Retinal pigment epithelial cell (primary cell): Measurements from ENCODE around the gene OOEP.
"Not testable (repeated sequence)": the region's sequence is repeated elsewhere in the genome, so short reads cannot be mapped to it uniquely, and the experiment has no call there.

ENCODE experiments used
- DNase-seq: peaks from one replicate; pipeline ENCODE4 v3.0.0-alpha.2; 2010; ENCODE audit warnings: low read depth
- H3K4me3 ChIP-seq: 2 replicates; pipeline ENCODE4 v1.5.1; 2011; ENCODE audit warnings: mild to moderate bottlenecking, low read length, control low read depth, moderate library complexity
- TF ChIP-seq, protein P1 (sequence below): conservative IDR thresholded peaks from 2 replicates; pipeline ENCODE4 v1.5.1; 2011; ENCODE audit warnings: low read depth, low read length, control low read depth, inconsistent platforms

Gene OOEP

DNA sequence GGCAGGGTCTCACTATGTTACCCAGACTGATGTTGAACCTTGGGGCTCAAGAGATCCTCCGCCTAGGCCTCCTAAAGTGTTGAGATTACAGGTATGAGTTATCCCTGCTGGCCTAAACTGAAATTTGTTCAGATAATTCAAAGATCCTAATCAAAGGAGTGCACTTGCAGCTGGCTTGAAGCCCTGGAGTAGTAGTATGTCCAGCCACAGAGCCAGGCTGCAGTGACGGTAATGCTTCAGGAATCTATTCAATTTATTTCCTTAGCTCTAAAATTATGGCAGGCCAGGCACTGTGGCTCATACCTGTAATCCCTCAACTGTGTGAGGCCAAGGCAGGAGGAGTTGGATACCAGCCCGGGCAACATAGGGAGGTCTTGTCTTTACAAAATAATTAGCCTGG lies 23.6 kb upstream of the OOEP start:
- TF ChIP-seq, protein P1, sequence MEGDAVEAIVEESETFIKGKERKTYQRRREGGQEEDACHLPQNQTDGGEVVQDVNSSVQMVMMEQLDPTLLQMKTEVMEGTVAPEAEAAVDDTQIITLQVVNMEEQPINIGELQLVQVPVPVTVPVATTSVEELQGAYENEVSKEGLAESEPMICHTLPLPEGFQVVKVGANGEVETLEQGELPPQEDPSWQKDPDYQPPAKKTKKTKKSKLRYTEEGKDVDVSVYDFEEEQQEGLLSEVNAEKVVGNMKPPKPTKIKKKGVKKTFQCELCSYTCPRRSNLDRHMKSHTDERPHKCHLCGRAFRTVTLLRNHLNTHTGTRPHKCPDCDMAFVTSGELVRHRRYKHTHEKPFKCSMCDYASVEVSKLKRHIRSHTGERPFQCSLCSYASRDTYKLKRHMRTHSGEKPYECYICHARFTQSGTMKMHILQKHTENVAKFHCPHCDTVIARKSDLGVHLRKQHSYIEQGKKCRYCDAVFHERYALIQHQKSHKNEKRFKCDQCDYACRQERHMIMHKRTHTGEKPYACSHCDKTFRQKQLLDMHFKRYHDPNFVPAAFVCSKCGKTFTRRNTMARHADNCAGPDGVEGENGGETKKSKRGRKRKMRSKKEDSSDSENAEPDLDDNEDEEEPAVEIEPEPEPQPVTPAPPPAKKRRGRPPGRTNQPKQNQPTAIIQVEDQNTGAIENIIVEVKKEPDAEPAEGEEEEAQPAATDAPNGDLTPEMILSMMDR, result no peak
- H3K4me3 ChIP-seq, result no peak overlapping the region
- DNase-seq, result no peak

DNA sequence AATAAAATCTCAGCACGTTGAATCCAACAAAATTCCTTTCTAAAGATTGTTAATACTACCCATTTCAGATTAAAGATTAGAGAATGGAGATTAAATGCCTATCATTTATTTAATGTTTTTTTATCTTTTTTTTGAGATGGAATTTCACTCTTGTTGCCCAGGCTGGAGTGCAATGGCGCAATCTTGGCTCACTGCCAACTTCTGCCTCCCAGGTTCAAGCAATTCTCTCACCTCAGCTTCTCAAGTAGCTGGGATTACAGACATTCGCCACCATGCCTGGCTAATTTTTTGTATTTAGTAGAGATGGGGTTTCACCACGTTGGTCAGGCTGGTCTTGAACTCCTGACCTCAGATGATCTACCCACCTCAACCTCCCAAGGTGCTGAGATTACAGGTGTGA lies 22.5 kb upstream of the OOEP start:
- not testable (repeated sequence) for H3K4me3 ChIP-seq, DNase-seq

DNA sequence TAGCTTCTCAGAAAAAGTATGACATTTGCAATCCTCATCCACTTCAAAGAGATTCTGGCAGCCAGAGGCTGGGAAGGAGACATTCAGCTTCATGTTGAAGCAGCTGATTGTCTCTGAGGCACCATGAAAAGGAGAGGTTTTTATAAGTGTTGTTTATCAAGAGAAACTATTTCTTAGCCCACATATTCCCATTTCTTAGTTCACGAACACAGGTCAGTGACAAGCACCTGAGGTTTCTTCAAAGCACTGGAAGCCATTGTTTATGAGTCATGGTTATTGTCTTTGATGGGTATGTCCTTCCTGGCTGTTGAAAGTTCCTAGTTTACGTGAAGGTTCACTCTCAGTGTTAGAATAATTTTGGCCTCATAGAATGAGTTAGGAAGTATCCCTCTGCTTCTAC lies 22.0 kb upstream of the OOEP start:
- H3K4me3 ChIP-seq, result no peak overlapping the region
- TF ChIP-seq, protein P1, result no peak
- DNase-seq, result no peak

DNA sequence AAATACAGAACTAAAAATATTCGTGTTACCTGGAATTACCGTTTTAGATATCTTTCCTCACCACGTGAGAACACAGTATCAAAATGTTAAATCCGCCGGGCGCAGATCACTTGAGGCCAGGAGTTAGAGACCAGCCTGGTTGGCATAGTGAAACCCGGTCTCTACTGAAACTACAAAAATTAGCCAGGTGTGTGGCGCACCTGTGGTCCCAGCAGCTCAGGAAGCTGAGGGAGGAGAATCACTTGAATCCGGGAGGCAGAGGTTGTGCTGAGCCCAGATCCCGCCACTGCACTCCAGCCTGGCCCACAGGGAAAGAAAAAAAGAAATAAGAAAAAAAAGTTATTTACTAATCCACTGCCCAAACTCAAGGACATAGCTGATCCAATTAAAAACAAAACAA lies 20.2 kb upstream of the OOEP start:
- no peak overlapping the region for H3K4me3 ChIP-seq
- TF ChIP-seq, protein P1, result no peak
- no peak for DNase-seq

DNA sequence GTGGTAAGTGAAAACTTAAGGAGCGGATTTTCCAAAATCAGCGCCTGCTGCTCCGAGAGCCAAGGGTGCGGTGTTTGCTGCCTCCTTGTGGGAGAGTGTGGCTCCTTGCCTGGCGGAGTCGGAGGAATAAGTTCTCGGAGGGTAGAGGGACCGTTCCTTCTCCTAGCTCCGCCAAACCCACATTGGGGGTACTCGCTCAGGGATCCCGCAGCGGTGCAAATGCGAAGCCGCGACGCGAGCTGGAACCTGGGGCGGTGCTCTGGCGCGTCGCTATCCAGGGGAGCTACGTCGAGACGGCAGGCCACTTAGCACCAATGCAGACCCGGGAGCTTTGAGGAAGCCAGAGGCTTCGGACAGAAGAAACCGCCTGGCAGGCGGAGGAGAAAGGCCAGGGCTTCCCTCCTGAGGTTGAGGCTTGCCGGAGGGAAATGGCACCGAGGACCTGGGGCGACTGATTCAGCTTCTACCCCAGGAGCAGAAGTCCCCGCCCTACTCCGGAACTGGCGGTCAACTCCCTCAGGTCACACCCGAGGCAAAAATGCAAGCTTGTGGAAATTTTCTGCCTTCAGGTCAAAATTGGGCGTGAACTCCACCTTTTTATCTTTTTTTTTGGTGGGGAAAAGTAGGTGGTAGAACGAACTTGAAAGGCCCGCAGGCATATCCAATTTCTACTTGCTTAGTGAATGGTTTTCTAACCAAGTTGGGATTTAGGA lies 19.3 kb upstream of the OOEP start:
- H3K4me3 ChIP-seq, result peak overlapping the region; percentile 67
- TF ChIP-seq, protein P1, result peak; percentile 89
- no peak for DNase-seq

DNA sequence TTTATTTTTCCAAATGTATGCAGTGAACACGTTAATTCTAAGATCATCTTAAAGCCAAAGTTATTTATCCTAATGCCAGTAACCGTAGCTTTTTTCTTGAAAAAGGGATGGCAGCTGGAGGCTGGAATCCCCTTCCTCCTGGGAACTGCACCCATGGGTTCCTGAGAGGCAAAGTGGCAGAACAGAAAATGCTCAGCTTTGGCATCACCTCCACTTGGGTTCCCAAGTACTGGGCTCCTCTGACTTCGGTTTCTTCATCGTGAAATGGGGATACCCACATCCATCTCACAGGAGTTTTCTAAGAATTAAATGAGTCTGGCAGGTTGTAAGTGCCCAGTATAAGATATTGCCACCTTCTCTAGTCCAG lies 18.7 kb upstream of the OOEP start:
- H3K4me3 ChIP-seq, result peak overlapping the region; percentile 67
- DNase-seq, result no peak
- TF ChIP-seq, protein P1, result no peak

DNA sequence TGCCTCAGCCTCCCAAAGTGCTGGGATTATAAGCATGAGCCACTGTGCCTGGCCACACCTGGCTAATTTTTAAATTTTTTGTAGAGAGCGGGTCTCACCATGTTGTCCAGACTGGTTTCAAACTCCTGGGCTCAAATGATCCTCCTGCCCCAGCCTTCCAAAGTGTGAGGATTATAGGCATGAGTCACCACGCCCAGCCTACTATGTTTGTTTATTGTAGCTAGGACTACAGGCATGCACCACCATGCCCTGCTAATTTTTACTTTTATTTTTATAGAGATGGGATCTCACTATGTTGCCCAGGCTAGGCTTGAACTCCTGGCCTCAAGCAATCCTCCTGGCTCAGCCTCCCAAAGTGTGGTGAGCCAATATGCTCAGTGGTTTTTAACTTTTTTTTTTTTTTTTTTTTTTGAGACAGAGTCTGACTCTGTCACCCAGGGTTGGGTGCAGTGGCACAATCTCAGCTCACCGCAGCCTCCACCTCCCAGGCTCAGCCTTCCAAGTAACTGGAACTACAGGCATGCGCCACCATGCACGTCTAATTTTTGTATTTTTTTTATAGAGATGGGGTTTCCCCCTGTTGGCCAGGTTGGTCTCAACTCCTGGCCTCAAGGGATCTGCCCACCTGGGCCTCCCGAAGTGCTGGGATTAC lies 12.9 kb upstream of the OOEP start:
- no peak for DNase-seq
- TF ChIP-seq, protein P1, result no peak
- H3K4me3 ChIP-seq, result no peak overlapping the region

DNA sequence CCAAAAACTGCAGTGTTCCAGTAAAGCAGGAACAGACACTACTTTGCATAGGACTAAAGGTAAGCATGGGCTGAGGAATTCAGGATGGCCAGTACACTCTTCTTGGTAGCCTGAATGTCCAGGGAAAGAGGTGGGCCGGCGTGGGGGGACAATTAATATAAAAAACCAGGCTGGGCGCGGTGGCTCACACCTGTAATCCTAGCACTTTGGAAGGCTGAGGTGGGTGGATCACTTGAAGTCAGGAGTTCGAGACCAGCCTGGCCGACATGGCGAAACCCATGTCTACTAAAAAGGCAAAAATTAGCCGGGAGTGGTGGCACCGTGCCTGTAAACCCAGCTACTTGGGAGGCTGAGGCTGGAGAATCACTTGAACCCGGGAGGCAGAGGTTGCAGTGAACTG lies 11.8 kb upstream of the OOEP start:
- H3K4me3 ChIP-seq, DNase-seq: not testable (repeated sequence)
